Hematopoietic multipotent progenitor cell treated with erythropoietin and hydrocortisone succinate and interleukin-3 and kit ligand, for 8 days (in vitro differentiated cells): ENCODE results near the gene SLC9A4.

Experiments used
- DNase-seq: peaks from one replicate; pipeline ENCODE4 v3.0.0-alpha.2; 2015

Gene SLC9A4

GRCh38 chr2:102455061-102455670 is 17.9 kb upstream of the SLC9A4 start:
- no peak for DNase-seq

GRCh38 chr2:102460467-102460866 is 12.6 kb upstream of the SLC9A4 start:
- DNase-seq: no peak

GRCh38 chr2:102461188-102461587 is 11.8 kb upstream of the SLC9A4 start:
- DNase-seq: no peak

GRCh38 chr2:102463160-102463559 is 9.9 kb upstream of the SLC9A4 start:
- DNase-seq: no peak

- DNase-seq: no peak
Measured at GRCh38 chr2:102470168-102470567, 2.9 kb upstream of the SLC9A4 start.

GRCh38 chr2:102473631-102474030 is 605 bp downstream of the SLC9A4 start:
- DNase-seq: no peak

- no peak for DNase-seq
Measured at GRCh38 chr2:102474785-102475184, 1.8 kb downstream of the SLC9A4 start.

GRCh38 chr2:102478686-102479470 is 5.9 kb downstream of the SLC9A4 start:
- no peak for DNase-seq

GRCh38 chr2:102480285-102481195 is 7.5 kb downstream of the SLC9A4 start:
- no peak for DNase-seq

GRCh38 chr2:102481931-102482330 is 8.9 kb downstream of the SLC9A4 start:
- no peak for DNase-seq

GRCh38 chr2:102483086-102483485 is 10.1 kb downstream of the SLC9A4 start:
- no peak for DNase-seq

- no peak for DNase-seq
Measured at GRCh38 chr2:102484310-102485061, 11.5 kb downstream of the SLC9A4 start.

GRCh38 chr2:102485147-102485785 is 12.2 kb downstream of the SLC9A4 start:
- no peak for DNase-seq

GRCh38 chr2:102486941-102487702 is 14.1 kb downstream of the SLC9A4 start:
- no peak for DNase-seq

- no peak for DNase-seq
Measured at GRCh38 chr2:102487761-102488462, 14.9 kb downstream of the SLC9A4 start.

GRCh38 chr2:102489646-102490045 is 16.6 kb downstream of the SLC9A4 start:
- DNase-seq: no peak

- no peak for DNase-seq
Measured at GRCh38 chr2:102492006-102492405, 19.0 kb downstream of the SLC9A4 start.

GRCh38 chr2:102494570-102494969 is 21.5 kb downstream of the SLC9A4 start:
- no peak for DNase-seq

- DNase-seq: no peak
Measured at GRCh38 chr2:102498414-102498813, 25.4 kb downstream of the SLC9A4 start.

- no peak for DNase-seq
Measured at GRCh38 chr2:102499558-102499957, 26.5 kb downstream of the SLC9A4 start.

GRCh38 chr2:102502576-102502975 is 29.6 kb downstream of the SLC9A4 start:
- no peak for DNase-seq
